ENCODE results near the gene DCC. TPM values are rescaled to one million over a fixed set of nuclear protein-coding genes. Genes with fewer than 3 reads are reported as not detected.

Gene DCC
- total RNA-seq, 4 donors from 2014 or later, result 0.16 TPM; not detected in 3

DNA sequence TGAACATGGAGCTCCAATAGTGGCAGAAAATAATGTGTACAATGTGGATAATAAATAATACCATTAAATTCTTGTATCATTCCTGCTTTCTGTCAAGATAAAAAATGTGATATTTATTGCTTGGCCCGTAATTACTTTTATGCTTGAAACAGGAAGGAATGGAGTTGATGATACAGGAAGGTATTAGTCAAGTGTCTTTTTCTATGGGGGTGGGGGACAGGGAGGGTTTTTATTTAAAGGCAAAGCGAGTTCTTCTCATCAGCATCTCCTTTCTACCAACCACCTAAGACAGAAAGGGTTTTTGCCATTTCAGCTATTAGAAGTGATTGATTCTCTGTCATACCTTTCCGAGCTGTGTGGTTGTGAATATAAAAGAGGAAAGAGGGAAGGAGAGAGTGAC, 135.3 kb downstream of the DCC start:
- DNase-seq (ENCODE audit: low spot score in 2 of 2), result no peak
- no peak for TF ChIP-seq POLR2A (IDR thresholded peaks at IDR 0.05)
- TF ChIP-seq EP300 (IDR thresholded peaks at IDR 0.05), result no peak
- TF ChIP-seq, protein P1, sequence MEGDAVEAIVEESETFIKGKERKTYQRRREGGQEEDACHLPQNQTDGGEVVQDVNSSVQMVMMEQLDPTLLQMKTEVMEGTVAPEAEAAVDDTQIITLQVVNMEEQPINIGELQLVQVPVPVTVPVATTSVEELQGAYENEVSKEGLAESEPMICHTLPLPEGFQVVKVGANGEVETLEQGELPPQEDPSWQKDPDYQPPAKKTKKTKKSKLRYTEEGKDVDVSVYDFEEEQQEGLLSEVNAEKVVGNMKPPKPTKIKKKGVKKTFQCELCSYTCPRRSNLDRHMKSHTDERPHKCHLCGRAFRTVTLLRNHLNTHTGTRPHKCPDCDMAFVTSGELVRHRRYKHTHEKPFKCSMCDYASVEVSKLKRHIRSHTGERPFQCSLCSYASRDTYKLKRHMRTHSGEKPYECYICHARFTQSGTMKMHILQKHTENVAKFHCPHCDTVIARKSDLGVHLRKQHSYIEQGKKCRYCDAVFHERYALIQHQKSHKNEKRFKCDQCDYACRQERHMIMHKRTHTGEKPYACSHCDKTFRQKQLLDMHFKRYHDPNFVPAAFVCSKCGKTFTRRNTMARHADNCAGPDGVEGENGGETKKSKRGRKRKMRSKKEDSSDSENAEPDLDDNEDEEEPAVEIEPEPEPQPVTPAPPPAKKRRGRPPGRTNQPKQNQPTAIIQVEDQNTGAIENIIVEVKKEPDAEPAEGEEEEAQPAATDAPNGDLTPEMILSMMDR (IDR thresholded peaks at IDR 0.05), result no peak
- no peak for TF ChIP-seq POLR2AphosphoS5 (IDR thresholded peaks at IDR 0.05)
- H3K27ac ChIP-seq, result no peak overlapping the region
- WGBS, result 47% methylated on average over 3 of the region's 3 CpGs
- H3K36me3 ChIP-seq, result no peaks in the 10 kb centered on the region
- no peaks in the 10 kb centered on the region for H3K9me3 ChIP-seq
- H3K4me1 ChIP-seq, result no peaks in the 10 kb centered on the region
- H3K27me3 ChIP-seq, result no peaks in the 10 kb centered on the region
- H3K4me3 ChIP-seq, result no peak overlapping the region

GRCh38 chr18:52481116-52481515, 141.1 kb downstream of the DCC start:
- Histone ChIP-seq H3K9me3 (no peaks in the 10 kb centered on the region), H3K27ac (no peak overlapping the region), H3K36me3 (no peaks in the 10 kb centered on the region), H3K27me3 (no peaks in the 10 kb centered on the region), H3K4me3 (no peak overlapping the region), H3K4me1 (no peaks in the 10 kb centered on the region)
- TF ChIP-seq EP300 (IDR thresholded peaks at IDR 0.05) (no peak), POLR2AphosphoS5 (IDR thresholded peaks at IDR 0.05) (no peak), POLR2A (IDR thresholded peaks at IDR 0.05) (no peak)
- TF ChIP-seq, protein P1 (IDR thresholded peaks at IDR 0.05), result no peak
- DNase-seq (ENCODE audit: low spot score in 2 of 2), result no peak
- WGBS, result 81% methylated on average over 6 of the region's 6 CpGs

- no peak for TF ChIP-seq POLR2A (IDR thresholded peaks at IDR 0.05)
- TF ChIP-seq EP300 (IDR thresholded peaks at IDR 0.05), result no peak
- Histone ChIP-seq H3K4me1 (no peaks in the 10 kb centered on the region), H3K4me3 (no peak overlapping the region), H3K27ac (no peak overlapping the region), H3K27me3 (no peaks in the 10 kb centered on the region), H3K9me3 (no peaks in the 10 kb centered on the region), H3K36me3 (no peaks in the 10 kb centered on the region)
- WGBS, result 69% methylated on average over 2 of the region's 2 CpGs
- no peak for DNase-seq (ENCODE audit: low spot score in 2 of 2)
Observed at GRCh38 chr18:52484977-52485376, 145.0 kb downstream of the DCC start.

- H3K36me3 ChIP-seq, result no peaks in the 10 kb centered on the region
- TF ChIP-seq, protein P1 (IDR thresholded peaks at IDR 0.05), result no peak
- TF ChIP-seq POLR2AphosphoS5 (IDR thresholded peaks at IDR 0.05) (no peak), EP300 (IDR thresholded peaks at IDR 0.05) (no peak), POLR2A (IDR thresholded peaks at IDR 0.05) (no peak)
- no peak for DNase-seq (ENCODE audit: low spot score in 2 of 2)
- H3K4me3 ChIP-seq, result no peak overlapping the region
- no peaks in the 10 kb centered on the region for H3K4me1 ChIP-seq
- H3K9me3 ChIP-seq, result no peaks in the 10 kb centered on the region
- H3K27me3 ChIP-seq, result no peaks in the 10 kb centered on the region
- H3K27ac ChIP-seq, result no peak overlapping the region
- WGBS, result 93% methylated on average over 6 of the region's 6 CpGs
Observed at GRCh38 chr18:52486052-52486451, 146.1 kb downstream of the DCC start.

- 46% methylated on average over 4 of the region's 4 CpGs for WGBS
- no peaks in the 10 kb centered on the region for H3K4me1 ChIP-seq
- H3K4me3 ChIP-seq, result no peak overlapping the region
- no peaks in the 10 kb centered on the region for H3K27me3 ChIP-seq
- H3K36me3 ChIP-seq, result no peaks in the 10 kb centered on the region
- H3K27ac ChIP-seq, result no peak overlapping the region
- DNase-seq (ENCODE audit: low spot score in 2 of 2), result no peak
- peaks cover 8% of the 10 kb centered on the region for H3K9me3 ChIP-seq
- no peak for TF ChIP-seq EP300 (IDR thresholded peaks at IDR 0.05)
- TF ChIP-seq, protein P1 (IDR thresholded peaks at IDR 0.05), result no peak
- TF ChIP-seq POLR2A (IDR thresholded peaks at IDR 0.05), result no peak
- TF ChIP-seq POLR2AphosphoS5 (IDR thresholded peaks at IDR 0.05), result no peak
Observed at GRCh38 chr18:52489396-52490306, 149.7 kb downstream of the DCC start.
